OCI-LY7 (cell line): ENCODE measurements around the gene PSMC3.

ENCODE experiments used
- EZH2phosphoT487 ChIP-seq: fragments of 200-600 bp; sonication (generic); IDR thresholded peaks from 2 replicates; pipeline ENCODE4 v1.6.1; 2018; ENCODE audit warnings: low read depth, borderline replicate concordance, mild to moderate bottlenecking, mixed run types, antibody characterized with exemption, low read length, moderate library complexity, mixed read lengths
- TF ChIP-seq, protein P1 (sequence below): fragments of 200-600 bp; sonication (generic); conservative IDR thresholded peaks from 2 replicates; pipeline ENCODE4 v1.5.1; 2014; ENCODE audit warnings: mild to moderate bottlenecking, antibody characterized with exemption, low read length, moderate library complexity, mixed read lengths

DNA sequence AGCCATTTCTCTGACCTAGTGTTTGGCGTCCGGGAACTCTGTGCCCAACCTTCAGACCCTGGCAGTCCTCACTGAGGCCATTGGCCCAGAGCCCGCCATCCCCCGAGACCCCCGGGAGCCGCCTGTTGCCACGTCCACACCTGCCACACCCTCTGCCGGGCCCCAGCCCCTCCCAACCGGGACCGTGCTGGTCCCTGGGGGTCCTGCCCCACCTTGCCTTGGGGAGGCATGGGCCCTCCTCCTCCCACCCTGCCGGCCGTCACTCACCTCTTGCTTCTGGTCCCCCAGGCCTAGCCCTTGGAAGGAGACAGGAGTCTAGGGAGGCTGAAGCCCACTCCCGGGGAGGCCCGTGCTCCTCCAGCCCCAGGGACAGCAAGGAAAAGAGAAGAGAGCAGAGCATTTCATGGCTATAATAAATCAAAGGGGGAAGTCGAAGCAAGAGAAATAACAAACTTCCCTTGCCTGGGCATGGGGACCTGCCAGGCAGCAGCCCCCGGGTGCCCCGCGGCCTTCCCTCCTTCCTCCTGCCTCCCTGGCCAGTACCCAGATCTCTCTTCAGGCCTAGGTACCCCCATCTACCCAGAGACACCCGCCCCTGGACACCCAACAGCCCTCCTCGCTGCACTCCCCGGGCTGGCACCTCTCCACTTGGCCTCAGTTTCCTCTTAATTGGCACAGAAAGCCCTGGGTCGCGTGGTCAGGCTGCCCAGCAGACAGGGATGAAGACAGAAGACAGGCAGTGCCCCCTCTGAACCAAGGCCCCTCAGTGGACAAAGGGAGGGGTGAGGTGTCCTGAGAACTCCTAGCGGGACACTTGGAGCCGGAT, 30.8 kb downstream of the PSMC3 start:
- TF ChIP-seq, protein P1, sequence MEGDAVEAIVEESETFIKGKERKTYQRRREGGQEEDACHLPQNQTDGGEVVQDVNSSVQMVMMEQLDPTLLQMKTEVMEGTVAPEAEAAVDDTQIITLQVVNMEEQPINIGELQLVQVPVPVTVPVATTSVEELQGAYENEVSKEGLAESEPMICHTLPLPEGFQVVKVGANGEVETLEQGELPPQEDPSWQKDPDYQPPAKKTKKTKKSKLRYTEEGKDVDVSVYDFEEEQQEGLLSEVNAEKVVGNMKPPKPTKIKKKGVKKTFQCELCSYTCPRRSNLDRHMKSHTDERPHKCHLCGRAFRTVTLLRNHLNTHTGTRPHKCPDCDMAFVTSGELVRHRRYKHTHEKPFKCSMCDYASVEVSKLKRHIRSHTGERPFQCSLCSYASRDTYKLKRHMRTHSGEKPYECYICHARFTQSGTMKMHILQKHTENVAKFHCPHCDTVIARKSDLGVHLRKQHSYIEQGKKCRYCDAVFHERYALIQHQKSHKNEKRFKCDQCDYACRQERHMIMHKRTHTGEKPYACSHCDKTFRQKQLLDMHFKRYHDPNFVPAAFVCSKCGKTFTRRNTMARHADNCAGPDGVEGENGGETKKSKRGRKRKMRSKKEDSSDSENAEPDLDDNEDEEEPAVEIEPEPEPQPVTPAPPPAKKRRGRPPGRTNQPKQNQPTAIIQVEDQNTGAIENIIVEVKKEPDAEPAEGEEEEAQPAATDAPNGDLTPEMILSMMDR, result no peak
- no peak for TF ChIP-seq EZH2phosphoT487
